ENCODE data around the gene CERT1.

GRCh38 chr5:75536147-75536546 lies 24.7 kb upstream of the CERT1 start:
- no peak for TF ChIP-seq CTCF (IDR thresholded peaks at IDR 0.05; ENCODE audit: low read length)
- TF ChIP-seq EZH2 (IDR thresholded peaks at IDR 0.05; ENCODE audit: borderline replicate concordance, low read length), result no peak

All from OCI-LY1 (cell line).